K562 (cell line): ENCODE measurements around the gene FREM3. TPM values are rescaled to one million over a fixed set of nuclear protein-coding genes. Genes with fewer than 3 reads are reported as not detected.

ENCODE experiments used
- ATAC-seq: fragments of 200-7000 bp; cut with Tn5 transposase; 3 replicates; pipeline ENCODE4 v1.9.1; 2020; ENCODE audit warnings: moderate library complexity
- BruUV-seq: library from RNA; stranded (reverse); fragments of 400-500 nt; replicated peaks from 2 replicates; lab custom pipeline; 2021; lab: Mats Ljungman, UMichigan
- CTCF ChIA-PET: fragments of 300-600 bp; formaldehyde crosslinking; extraction: SDS; loops from one replicate; lab custom pipeline; 2021; ENCODE audit warnings: low intra/inter-chr PET ratio; lab: Yijun Ruan, JAX
- POLR2A ChIA-PET: fragments of 300-600, 350-650 bp; sonication (Branson Sonifier 250); formaldehyde crosslinking; extraction: SDS; loops from one replicate; lab custom pipeline; 2021; ENCODE audit warnings: antibody characterized with exemption, inconsistent platforms; lab: Yijun Ruan, JAX
- DNase-seq, 4 experiments: peaks; one replicate each; pipeline versions ENCODE4 v3.0.0 to v3.0.0-alpha.2; 2011 to 2018; ENCODE audit warnings: low spot score in 3 of 4, mixed read lengths in 3 of 4; ENCODE audit errors: extremely low read depth in 1 of 4
- FAIRE-seq: peaks from 2 replicates; lab custom pipeline; 2011; peaks lifted over from hg19 to GRCh38; lab: Jason Lieb, UNC
- H2AFZ ChIP-seq: 2 replicates; pipeline ENCODE4 v1.6.0; 2011; ENCODE audit warnings: low read depth, low read length, control low read depth, inconsistent platforms
- H3K27ac ChIP-seq: fragments of 200-600 bp; 3 replicates; pipeline ENCODE4 v1.8.0; 2011; ENCODE audit warnings: low read depth, mild to moderate bottlenecking, control low read depth, inconsistent platforms, low read length, moderate library complexity, mixed read lengths; ENCODE audit errors: extremely low read depth
- H3K27me3 ChIP-seq, 2 experiments: fragments of 300-600 bp in 1 of 2; 2 replicates in 1 of 2; 3 replicates in 1 of 2; pipeline versions ENCODE4 v1.6.0 to v1.8.0; 2011; ENCODE audit warnings: inconsistent platforms in 2 of 2, low read length in 2 of 2, mild to moderate bottlenecking in 1 of 2, mixed read lengths in 1 of 2, moderate library complexity in 1 of 2; ENCODE audit not compliant: control insufficient read depth in 2 of 2, insufficient read depth in 2 of 2
- H3K36me3 ChIP-seq: fragments of 300-600 bp; 3 replicates; pipeline ENCODE4 v1.8.0; 2011; ENCODE audit warnings: mild to moderate bottlenecking, low read length, inconsistent platforms; ENCODE audit not compliant: control insufficient read depth, insufficient read depth
- H3K4me1 ChIP-seq, 2 experiments: fragments of 200-600 bp in 1 of 2; replicated peaks in 1 of 2; 2 replicates in 1 of 2; 3 replicates in 1 of 2; pipeline versions ENCODE4 v1.5.1 to v1.8.0; 2011; ENCODE audit warnings: inconsistent platforms in 2 of 2, low read length in 2 of 2, mild to moderate bottlenecking in 1 of 2, mixed read lengths in 1 of 2, moderate library complexity in 1 of 2; ENCODE audit not compliant: control insufficient read depth in 2 of 2, insufficient read depth in 2 of 2
- H3K4me2 ChIP-seq: 2 replicates; pipeline ENCODE4 v1.6.1; 2011; ENCODE audit warnings: low read length, control low read depth, inconsistent platforms, mixed read lengths; ENCODE audit not compliant: insufficient read depth
- H3K4me3 ChIP-seq: fragments of 200-600 bp; sonication (generic), shearing (Covaris generic); 2 replicates; pipeline ENCODE4 v1.5.1; 2016; ENCODE audit warnings: control low read depth, inconsistent platforms
- H3K79me2 ChIP-seq: fragments of 200-600 bp; 3 replicates; pipeline ENCODE4 v1.8.0; 2011; ENCODE audit warnings: low read length, inconsistent platforms; ENCODE audit not compliant: control insufficient read depth, insufficient read depth
- H3K9ac ChIP-seq, 2 experiments: 2 replicates each; pipeline versions ENCODE4 v1.6.0 to v1.6.1; 2011; ENCODE audit warnings: low read depth in 2 of 2, low read length in 2 of 2, control low read depth in 1 of 2, inconsistent platforms in 1 of 2, mild to moderate bottlenecking in 1 of 2, mixed read lengths in 1 of 2; ENCODE audit not compliant: insufficient read depth in 1 of 2
- H3K9me1 ChIP-seq: one replicate; pipeline ENCODE4 v1.6.0; 2011; ENCODE audit warnings: inconsistent platforms, mild to moderate bottlenecking, low read length, moderate library complexity; ENCODE audit not compliant: control insufficient read depth, insufficient read depth
- H3K9me3 ChIP-seq: replicated peaks from 2 replicates; pipeline ENCODE4 v1.5.1; 2011; ENCODE audit warnings: low read depth, low read length, inconsistent platforms; ENCODE audit not compliant: control insufficient read depth, insufficient read depth
- H4K20me1 ChIP-seq: replicated peaks from 2 replicates; pipeline ENCODE4 v1.6.1; 2011; ENCODE audit warnings: low read length, inconsistent platforms, mixed read lengths; ENCODE audit not compliant: control insufficient read depth, insufficient read depth
- CTCF ChIP-seq, 3 experiments: IDR thresholded peaks in 2 of 3; conservative IDR thresholded peaks in 1 of 3; 2 replicates each; pipeline ENCODE4 v1.5.1; 2011 to 2012; ENCODE audit warnings: low read length in 3 of 3, mild to moderate bottlenecking in 3 of 3, control low read depth in 2 of 3, improper control_type of control experiment in 1 of 3, inconsistent platforms in 1 of 3, low read depth in 1 of 3, mixed read lengths in 1 of 3, moderate library complexity in 1 of 3; ENCODE audit not compliant: insufficient read depth in 2 of 3
- RAD21 ChIP-seq, 2 experiments: fragments of 250-450 bp in 1 of 2; fragments of 450-650 bp in 1 of 2; sonication (Bioruptor Pico) in 1 of 2; formaldehyde crosslinking in 1 of 2; IDR thresholded peaks in 1 of 2; conservative IDR thresholded peaks in 1 of 2; 2 replicates each; pipeline versions ENCODE4 v1.4.0 to v1.8.0; 2020 to 2022; ENCODE audit warnings: mild to moderate bottlenecking in 2 of 2, moderate library complexity in 1 of 2
- REST ChIP-seq, 2 experiments: fragments of 450-650 bp; formaldehyde crosslinking in 1 of 2; IDR thresholded peaks; 2 replicates each; pipeline versions ENCODE4 v1.4.0 to v1.6.1; 2014 to 2020; ENCODE audit warnings: mild to moderate bottlenecking in 2 of 2, borderline replicate concordance in 1 of 2, low read depth in 1 of 2
- ZNF518B ChIP-seq: fragments of 250-450 bp; sonication (Bioruptor Pico); IDR thresholded peaks from 2 replicates; pipeline ENCODE4 v1.5.0; 2021; ENCODE audit warnings: mild to moderate bottlenecking, moderate library complexity
- ZNF551 ChIP-seq: fragments of 250-450 bp; sonication (Bioruptor Pico); IDR thresholded peaks from 2 replicates; pipeline ENCODE4 v1.5.0; 2021; ENCODE audit warnings: mild to moderate bottlenecking, moderate library complexity
- in situ Hi-C: fragments of 300-500 bp; cut with MboI; formaldehyde crosslinking; loops from 4 replicates; pipeline ENCODE4 v1.15.0; 2018; ENCODE audit warnings: inconsistent platforms, mixed read lengths
- intact Hi-C: fragments of 100-400 bp; cut with micrococcal nuclease; formaldehyde crosslinking; loops from 2 replicates; pipeline ENCODE4 v1.14.2; 2022
- polyA plus RNA-seq, 8 experiments: library from polyadenylated mRNA; depleted of rRNA in 4 of 8; stranded (reverse) in 5 of 8; unstranded in 3 of 8; fragments of >200 nt; fragmentation: Nextera tagmentation in 2 of 8; fragmentation: Illumina TruSeq in 1 of 8; extraction: Ambion mirVana in 2 of 8; extraction: Trizol in 1 of 8; gene quantifications; 2 replicates each; pipeline versions ENCODE4 v1.2.1 to v1.2.3, GENCODE V29; 2011 to 2014; ENCODE audit warnings: inconsistent platforms in 1 of 8, missing spikeins in 1 of 8
- total RNA-seq, 7 experiments: library from RNA; depleted of rRNA in 6 of 7; stranded (reverse); fragments of >200 nt in 6 of 7; fragmentation: Illumina TruSeq in 2 of 7; extraction: Trizol in 2 of 7; gene quantifications; 2 replicates each; pipeline versions ENCODE4 v1.2.1 to v1.2.3, GENCODE V29; 2011 to 2021; ENCODE audit warnings: low replicate concordance in 1 of 7

FREM3 gene
- total and polyA plus RNA-seq, 9 of the 15 experiments (the other 6 are each of a cell fraction or from before 2014, with no cell fraction given), result not detected

GRCh38 chr4:143587703-143588102, 112.8 kb downstream of the FREM3 start:
- H3K9me1 ChIP-seq, result no peaks in the 10 kb centered on the region
- POLR2A ChIA-PET, result no interaction called here
- intact Hi-C loops (no loop called here), in situ Hi-C loops (no loop called here)
- ATAC-seq, result peak; percentile 75
- no peaks in the 10 kb centered on the region for H3K79me2 ChIP-seq
- H3K27ac ChIP-seq, result no peak overlapping the region
- H3K27me3 ChIP-seq, result no peaks in the 10 kb centered on the region
- H3K9ac ChIP-seq, result no peak overlapping the region
- H3K36me3 ChIP-seq, result no peaks in the 10 kb centered on the region
- H3K4me1 ChIP-seq, result no peaks in the 10 kb centered on the region
- H3K9me3 ChIP-seq, result 0 out of 2 replicates have a peak, but pooled peaks cover 4% of the 10 kb centered on the region
- peak in 2 of 4 experiments; percentile 6 to 35 for DNase-seq
- FAIRE-seq, result no peak
- BruUV-seq, result no TSS peak
- H3K4me3 ChIP-seq, result no peak overlapping the region
- CTCF ChIA-PET, result no interaction called here
- peak; percentile 10; the same call in 1 of the 2 replicates for TF ChIP-seq REST (IDR thresholded peaks at IDR 0.05; ENCODE audit: borderline replicate concordance)
- no peak for TF ChIP-seq REST (CRISPR knock-in tag; IDR thresholded peaks at IDR 0.05; ENCODE audit: low read depth)
- TF ChIP-seq ZNF551 (CRISPR knock-in tag), result no peak
- peak in 2 of 3 experiments; percentile 26 to 35; a peak in 2 of 6 replicates for TF ChIP-seq CTCF (IDR thresholded peaks at IDR 0.05 in 2 of 3, conservative IDR thresholded peaks at IDR 0.05 in 1 of 3; ENCODE audit: insufficient read depth in 2 of 3, low read depth in 1 of 3, low read length in 3 of 3)
- TF ChIP-seq ZNF518B, result no peak
- peak; percentile 22 to 45; a peak in 3 of 4 replicates for TF ChIP-seq RAD21 (CRISPR knock-in tag; conservative IDR thresholded peaks at IDR 0.05 in 1 of 2, IDR thresholded peaks at IDR 0.05 in 1 of 2)
- no peak overlapping the region for H3K4me2 ChIP-seq
- no peaks in the 10 kb centered on the region for H4K20me1 ChIP-seq
- no peak overlapping the region for H2AFZ ChIP-seq
